Middle frontal gyrus (tissue), 1 donor: ENCODE results near the gene OR52B4.
"Not testable (repeated sequence)": the region's sequence is repeated elsewhere in the genome, so short reads cannot be mapped to it uniquely, and the experiment has no call there.

Experiments
- DNase-seq: peaks from one replicate; pipeline ENCODE4 v3.0.0-alpha.2; 2015; ENCODE audit warnings: low spot score; ENCODE audit errors: extremely low spot score

Gene OR52B4

GRCh38 chr11:4368286-4368685, at the start of gene OR52B4:
TSS of gene OR52B4 (minus strand) at chr11:4368386. CDS start at chr11:4368295, 91 bp downstream.
- DNase-seq = no peak

DNA sequence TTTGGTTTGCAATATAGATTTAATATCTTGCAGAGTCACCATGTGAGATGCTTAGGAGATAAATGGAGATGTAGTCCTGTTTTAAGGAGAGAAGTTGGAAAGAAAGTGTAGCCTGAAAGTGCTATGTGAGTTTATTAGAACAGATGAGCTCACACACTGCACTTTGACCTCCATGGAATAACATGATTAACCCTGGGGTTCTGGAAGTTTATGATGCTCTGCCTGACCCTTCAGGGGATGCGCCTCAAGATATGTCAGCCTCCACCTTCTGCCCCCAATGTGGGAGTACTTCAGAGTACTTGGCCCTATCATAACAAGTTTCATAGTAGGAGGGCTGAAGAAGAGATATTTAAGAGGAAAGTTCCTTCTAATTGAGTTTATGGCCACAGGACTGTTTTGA, 48.6 kb upstream of the OR52B4 start:
- no peak for DNase-seq

- no peak for DNase-seq
Measured at GRCh38 chr11:4416306-4416705, 48.1 kb upstream of the OR52B4 start.

DNA sequence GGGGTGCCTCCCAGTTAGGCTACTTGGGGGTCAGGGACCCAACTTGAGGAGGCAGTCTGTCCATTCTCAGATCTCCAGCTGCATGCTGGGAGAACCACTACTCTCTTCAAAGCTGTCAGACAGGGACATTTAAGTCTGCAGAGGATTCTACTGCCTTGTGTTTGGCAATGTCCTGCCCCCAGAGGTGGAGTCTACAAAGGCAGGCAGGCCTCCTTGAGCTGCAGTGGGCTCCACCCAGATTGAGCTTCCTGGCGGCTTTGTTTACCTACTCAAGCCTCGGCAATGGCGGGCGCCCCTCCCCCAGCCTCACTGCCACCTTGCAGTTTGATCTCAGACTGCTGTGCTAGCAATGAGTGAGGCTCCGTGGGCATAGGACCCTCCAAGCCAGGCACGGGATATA, 38.0 kb upstream of the OR52B4 start:
- not testable (repeated sequence) for DNase-seq

- DNase-seq = no peak
Measured at GRCh38 chr11:4393858-4394223, 25.7 kb upstream of the OR52B4 start.

DNA sequence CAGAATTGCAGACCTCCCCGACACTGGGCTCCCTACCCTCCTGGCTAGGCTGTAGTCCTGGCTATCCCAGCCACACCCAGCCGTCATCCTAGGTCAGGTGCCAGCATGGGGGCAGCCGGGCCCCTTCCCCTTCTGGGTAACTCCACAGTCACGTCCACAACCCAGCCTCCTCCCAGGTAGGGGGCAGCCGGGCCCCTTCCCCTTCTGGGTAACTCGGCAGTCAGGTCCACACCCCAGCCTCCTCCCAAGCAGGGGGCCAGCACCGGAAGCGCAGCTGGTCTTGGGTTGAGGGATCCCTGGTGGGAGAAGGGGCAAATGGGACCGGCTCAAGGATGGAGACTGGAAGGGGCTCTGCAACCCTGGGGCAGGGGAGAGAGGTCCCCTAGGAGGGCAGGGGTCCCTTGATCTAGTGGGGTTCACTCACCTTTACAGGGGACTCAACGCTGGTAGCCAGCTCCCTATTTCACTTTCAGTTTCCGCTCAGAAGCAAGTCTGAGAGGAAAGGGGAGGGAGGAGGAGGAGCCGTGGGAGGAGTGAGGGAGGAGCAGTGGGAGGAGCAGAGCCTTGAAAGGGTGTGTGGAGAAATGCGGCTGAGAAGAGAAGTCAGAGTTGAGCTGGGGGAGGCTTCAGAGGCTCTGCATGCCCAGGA, 25.1 kb upstream of the OR52B4 start, which contains the start of gene TRIM21:
Gene TRIM21, minus strand, starts transcription at position 494 of the 649 bp plus-strand sequence. CDS start 3,293 bp downstream, outside the sequence.
- no peak for DNase-seq

DNA sequence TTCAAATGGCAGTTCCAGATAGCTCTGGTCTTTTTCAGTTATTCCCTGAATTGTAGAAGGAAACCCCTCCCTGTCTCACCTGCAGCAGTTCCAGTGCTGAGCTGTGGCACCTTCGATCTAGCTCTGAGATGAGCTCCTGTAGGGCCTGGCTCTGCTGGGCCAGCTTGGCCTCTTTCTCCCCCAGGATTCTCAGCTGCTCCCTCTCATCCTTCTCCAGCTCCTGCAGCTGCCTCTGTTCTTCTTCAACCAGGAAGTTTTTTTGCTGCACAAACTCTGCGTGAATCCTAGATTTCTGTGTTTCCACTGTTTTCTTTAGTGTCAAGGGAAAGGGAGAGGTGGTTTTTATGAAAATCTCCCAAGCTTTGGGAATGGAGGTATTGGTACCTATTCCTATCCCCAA, 20.0 kb upstream of the OR52B4 start:
- no peak for DNase-seq

DNA sequence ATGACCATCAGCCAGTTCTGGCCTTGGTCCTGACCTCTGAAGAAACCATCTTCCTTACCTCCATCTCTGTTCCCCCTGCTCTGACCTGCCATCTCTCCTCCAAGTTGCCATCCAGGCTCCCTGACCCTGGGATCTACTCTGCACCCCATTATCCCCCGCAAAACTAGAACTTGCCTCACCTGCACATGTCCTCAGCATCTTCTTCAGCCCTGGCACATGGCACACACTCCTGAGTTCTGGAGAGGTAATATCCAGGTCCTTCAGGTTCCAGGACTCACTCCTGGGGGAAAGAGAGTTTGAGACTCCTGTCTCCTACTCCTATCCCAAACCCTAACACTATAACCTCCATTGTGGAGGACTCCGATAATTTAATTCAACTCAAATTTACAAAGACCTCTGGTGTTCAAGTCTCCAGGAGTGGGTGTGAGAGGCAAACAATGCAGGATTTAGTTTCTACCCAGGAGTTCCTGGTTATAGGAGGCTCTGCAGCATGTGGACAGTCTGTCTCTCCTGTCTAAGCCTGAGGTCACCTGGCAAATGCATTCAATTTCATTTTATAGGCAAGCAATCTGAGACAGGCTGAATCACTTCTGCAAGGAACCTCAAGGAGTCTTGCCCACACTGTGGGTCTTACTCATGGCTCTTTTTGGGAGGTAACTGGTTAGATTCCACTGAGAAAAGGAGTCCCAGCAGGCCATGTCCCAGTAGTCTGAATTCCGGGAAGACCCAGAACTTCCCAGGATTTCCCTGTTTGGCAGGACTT, 18.0 kb upstream of the OR52B4 start:
- DNase-seq = no peak

DNA sequence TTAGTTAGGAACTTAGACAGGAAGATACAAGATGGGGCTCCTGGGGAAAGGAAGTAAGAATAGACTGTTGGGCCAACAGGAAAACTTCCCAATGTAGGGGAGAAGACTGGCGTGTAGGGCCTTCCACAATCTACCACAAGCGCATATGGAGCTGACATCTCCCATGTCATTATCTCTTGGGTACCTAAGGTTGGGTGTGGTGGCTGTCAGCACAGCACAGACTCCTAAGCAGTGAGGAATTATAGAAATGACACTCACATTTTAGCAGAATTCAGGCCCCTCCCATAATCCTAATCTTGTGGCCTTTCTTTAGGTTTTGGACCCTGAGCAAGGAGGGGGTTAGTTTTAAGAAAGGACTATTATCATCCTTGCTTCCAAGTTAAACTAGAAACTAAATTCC, 13.7 kb upstream of the OR52B4 start:
- no peak for DNase-seq

DNA sequence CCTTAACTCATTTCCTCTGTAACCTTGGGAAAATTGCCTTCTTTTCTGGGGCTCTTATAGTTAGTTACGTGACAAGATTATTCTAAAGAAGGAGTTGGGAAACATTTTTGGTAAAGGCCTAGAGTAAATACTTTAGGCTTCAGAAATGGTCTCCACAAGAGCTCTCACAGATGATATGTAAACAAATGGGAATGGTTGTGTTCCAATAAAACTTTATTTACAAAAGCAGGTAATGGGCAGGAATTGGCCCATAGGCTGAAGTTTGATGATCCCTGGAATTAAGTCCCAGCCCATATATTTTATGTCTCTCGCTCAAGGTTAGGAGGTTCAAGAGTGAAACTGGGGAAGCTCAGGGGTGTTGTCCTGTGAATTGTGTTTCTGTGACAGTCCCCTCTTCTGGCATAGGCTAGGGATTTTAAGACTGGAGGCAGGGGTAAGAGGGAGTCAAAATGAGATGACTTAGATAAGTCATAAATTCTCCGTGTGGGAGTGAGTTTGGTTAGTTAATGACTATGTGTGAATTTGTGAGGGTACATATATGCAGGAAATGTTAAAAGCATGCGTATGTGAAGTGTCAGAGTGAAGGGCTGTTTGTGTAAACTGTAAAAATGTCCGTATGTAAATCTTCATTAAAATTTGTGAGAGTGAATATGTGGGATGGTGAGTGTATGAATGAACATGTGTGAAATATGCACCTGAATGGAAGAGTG, 7.4 kb upstream of the OR52B4 start:
- DNase-seq = no peak

GRCh38 chr11:4370166-4370565, 2.0 kb upstream of the OR52B4 start:
- no peak for DNase-seq

DNA sequence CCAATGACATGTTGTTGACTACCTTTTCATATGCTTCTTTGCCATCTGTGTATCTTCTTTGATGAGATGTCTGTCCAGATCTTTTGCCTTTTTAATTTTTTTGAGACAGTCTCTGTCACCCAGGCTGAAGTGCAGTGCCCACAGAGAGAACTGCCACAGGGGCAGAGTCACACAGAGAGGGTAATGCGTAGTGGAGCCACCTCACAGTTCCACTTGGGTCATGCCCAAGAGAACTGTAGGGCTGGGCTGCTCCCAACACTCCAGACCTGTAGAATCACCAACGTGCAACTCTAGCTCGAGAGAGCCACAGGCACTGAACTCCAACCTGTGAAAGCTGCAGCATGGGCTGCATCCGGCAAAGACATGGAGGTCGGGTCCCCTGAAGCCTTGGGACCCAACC, 20.0 kb downstream of the OR52B4 start:
- DNase-seq = not testable (repeated sequence)

- not testable (repeated sequence) for DNase-seq
Measured at GRCh38 chr11:4345366-4345765, 22.8 kb downstream of the OR52B4 start.

GRCh38 chr11:4334356-4334755, 33.8 kb downstream of the OR52B4 start:
- DNase-seq = not testable (repeated sequence)
